ENCODE data around the gene TMC8.
A peak's percentile ranks its signal among the peaks of the same experiment; 100 is the strongest.
"Not testable (repeated sequence)": the region's sequence is repeated elsewhere in the genome, so short reads cannot be mapped to it uniquely, and the experiment has no call there.

The TMC8 gene

DNA sequence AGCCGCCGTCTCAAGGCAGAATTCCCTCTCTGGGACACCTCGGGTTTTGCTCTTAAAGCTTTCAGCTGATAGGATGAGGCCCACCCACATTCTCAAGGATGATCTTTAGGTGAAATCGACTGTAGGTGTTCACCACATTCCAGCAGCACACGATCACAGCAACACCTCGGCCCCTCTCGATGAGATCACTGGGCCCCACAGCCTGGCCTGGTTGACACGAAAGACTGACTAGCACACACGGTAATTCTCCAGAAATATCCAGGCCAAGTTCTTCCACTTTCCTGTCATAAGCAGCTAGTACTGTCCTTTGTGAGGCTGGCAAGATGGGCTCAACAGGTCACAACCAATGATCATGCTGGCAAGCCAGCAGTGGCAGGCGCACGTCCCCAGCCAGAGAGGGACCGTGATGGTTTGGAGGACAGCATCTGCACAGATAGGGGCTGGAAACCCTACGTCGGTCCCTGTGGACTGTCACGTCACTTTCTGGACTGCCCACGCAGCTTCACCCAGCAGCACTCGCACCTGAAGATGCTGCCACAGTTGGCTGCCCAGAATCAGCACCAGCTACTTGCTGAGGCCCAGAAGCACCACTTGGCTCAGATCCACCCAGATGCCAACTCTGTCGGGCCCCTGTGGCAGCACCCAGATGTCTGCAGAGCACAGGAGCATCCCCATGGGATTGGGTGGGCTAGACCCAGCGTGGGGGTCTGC is 19.4 kb upstream of the TMC8 start:
- DNase-seq (ENCODE audit: low spot score): no peak

DNA sequence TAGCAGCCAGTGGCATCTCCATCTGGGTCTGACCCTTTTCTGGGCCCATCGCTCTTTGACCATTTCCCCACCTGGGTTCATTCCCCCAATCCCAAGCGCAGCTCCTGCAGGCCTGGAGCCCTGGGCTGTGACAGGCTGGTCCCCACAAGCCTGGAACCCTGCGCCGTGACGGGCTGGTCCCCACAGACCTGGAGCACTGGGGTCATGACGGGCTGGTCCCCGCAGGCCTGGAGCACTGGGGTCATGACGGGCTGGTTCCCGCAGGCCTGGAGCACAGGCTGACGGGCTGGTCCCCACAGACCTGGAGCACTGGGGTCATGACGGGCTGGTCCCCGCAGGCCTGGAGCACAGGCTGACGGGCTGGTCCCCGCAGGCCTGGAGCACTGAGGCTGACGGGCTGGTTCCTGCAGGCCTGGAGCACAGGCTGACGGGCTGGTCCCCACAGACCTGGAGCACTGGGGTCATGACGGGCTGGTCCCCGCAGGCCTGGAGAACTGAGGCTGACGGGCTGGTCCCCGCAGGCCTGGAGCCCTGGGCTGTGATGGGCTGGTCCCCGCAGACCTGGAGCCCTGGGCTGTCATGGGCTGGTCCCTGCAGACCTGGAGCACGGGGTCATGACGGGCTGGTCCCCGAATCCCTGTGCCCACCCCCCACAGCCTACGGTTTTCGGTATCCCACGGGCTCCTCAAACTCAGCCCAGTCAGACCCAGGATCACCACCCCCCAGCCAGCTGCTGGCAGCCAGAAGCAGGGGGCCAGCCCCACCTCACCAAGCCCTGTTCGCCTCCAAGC is 18.6 kb upstream of the TMC8 start:
- DNase-seq (ENCODE audit: low spot score): no peak

DNA sequence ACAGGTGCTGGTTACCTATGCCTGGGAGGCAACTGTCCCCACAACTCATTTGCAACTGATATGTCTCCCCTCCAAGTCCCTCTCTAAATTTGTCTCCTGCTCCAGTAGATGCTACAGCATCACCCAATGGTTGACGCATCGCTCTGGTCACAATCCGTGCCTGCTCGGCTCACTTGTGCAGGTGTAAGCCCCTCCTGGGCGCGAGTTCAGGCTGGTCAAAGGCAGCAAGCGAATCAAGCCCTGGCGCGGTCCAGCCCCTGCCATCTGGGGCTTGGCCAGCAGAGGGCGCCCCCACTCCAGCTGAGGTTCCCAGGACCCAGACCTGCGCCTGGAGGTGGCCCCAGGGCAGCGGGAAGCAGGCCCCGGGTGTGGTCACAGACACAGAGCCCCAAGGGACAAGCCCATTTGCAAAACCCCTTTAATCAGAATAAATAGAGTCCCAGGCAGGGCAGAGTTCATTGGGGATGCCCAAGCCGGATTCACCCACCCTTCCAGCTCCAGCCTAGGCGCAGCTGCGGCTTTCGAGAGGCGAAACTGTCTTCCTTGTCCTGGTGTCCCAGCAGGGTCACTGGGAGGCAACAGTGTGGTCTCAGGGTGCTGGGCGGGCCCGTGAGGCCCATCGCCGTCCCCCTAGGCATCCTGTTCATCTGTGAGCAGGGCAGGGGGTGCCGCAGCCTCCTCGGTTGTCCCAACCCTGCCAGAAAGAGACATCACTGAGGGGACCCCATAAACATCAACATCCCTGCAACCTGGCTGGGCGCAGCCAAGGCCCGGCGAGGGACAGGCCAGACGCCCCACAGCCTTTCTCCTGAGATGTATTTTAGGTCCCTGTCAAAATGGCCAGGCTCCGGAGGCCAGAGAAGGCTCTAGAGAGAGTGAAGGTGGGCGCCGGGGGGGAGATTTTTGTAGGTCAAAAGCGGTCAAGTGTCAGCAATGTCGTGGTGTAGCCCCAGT is 17.8 kb upstream of the TMC8 start:
- peak; percentile 67 for DNase-seq (ENCODE audit: low spot score)

DNA sequence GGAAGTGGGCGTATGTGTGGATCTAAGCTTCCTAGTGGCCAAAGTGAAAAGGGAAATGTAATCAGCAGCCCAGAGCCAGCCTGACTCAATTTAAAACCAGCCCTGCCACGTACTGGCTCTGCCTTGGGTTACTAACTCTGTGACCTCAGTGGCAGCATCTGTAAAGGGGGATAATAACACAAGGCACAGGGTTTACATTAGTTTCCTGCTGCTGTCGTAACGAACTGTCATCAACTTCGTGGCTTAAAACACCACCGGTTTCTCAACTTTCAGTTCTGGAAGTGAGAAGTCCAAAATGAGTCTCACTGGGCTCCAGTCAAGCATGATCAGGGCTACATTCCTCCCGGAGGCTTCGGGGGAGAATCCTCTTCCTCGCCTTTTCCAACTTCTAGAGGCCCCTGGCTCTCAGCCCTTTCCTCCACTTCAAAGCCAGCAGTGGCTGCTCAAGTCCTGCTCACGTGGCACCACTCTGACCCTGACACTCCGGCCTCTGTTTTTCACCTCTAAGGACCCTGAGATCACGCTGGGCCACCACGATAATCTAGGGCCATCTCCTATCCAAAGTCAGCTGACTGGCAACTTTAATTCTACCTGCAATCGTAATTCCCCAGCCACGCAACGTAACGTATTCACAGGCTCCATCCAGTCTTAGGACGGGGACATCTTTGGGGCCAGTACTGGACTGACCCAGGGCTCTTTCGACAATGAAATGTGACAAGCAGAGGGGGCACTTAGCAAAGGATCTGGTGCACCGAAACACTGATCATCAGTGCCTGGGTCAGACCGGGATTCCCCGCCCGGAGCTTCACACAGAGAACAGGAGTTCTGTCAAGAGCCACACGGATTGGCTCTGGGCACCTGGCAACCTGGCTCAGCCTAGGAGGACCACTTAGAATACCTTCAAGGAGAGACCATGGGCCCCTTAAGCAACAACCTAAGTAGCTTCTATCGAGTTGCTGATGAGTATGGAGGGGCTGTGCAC is 16.5 kb upstream of the TMC8 start:
- DNase-seq (ENCODE audit: low spot score): peak; percentile 21

DNA sequence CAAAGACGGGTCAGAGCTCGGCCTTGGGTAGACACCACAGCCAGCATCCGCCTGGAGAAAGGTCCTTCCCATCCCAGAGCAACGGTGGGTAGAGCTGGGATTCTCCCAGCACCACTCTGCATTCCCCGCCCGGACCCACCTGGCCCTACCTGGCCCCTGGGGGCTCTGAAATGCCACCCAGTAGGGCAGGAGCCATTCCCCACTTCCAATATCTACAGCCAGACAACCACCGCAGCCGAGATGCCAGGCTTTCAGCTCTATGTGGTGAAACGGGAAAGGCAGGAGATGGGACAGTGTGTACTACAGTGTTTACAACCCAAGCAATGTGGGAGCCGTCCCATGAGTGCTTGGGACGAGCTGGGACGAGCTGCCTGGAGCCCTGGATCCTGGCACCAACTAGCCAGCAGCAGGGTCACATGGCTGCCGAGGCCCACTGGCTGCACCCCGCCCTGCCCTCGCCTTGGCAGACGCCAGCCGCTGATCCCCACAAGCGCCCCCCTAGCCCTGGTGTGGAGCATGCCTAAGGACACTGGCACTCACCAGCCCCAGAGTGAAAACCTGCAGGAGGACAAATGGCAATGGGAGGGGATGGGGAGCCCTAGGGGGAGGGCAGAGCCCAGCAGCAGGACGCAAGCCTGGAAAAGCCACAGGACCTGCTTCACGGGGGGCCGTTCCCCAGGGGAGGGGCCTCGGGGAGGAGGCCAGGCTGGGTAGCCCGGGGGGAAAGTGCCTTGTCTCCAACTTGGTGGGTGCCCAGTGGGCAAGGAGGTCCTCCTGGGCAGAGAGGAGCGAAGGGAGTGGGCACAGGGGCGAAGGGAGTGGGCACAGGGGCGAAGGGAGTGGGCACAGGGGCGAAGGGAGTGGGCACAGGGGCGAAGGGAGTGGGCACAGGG is 15.5 kb upstream of the TMC8 start:
- DNase-seq (ENCODE audit: low spot score): no peak

DNA sequence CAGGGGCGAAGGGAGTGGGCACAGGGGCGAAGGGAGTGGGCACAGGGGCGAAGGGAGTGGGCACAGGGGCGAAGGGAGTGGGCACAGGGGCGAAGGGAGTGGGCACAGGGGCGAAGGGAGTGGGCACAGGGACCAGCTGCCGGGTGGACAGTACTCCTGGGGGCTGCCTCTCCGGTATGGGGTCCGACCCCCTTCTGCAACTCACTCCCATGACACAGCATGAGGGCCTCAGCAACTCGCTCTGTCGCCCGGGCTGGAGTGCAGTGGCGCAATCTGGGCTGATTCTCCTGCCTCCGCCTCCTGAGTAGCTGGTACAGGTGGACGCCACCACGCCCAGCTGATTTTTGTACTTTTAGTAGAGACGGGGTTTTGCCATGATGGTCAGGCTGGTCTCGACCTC is 14.8 kb upstream of the TMC8 start:
- DNase-seq (ENCODE audit: low spot score): not testable (repeated sequence)

DNA sequence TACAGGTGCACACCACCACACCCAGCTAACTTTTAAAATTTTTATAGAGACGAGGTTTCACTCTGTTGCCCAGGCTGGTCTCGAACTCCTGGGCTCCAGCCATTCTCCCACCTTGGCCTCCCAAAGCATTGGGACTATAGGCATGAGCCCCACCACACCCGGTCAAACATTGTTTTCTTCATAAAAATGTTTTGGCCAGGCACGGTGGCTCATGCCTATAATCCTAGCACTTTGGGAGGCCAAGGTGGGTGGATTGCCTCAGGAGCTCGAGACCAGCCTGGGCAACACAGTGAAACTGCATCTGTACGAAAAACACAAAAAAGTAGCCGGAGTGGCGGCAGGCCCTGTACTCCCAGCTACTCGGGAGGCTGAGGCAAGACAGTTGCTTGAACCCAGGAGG is 14.2 kb upstream of the TMC8 start:
- no peak for DNase-seq (ENCODE audit: low spot score)

DNA sequence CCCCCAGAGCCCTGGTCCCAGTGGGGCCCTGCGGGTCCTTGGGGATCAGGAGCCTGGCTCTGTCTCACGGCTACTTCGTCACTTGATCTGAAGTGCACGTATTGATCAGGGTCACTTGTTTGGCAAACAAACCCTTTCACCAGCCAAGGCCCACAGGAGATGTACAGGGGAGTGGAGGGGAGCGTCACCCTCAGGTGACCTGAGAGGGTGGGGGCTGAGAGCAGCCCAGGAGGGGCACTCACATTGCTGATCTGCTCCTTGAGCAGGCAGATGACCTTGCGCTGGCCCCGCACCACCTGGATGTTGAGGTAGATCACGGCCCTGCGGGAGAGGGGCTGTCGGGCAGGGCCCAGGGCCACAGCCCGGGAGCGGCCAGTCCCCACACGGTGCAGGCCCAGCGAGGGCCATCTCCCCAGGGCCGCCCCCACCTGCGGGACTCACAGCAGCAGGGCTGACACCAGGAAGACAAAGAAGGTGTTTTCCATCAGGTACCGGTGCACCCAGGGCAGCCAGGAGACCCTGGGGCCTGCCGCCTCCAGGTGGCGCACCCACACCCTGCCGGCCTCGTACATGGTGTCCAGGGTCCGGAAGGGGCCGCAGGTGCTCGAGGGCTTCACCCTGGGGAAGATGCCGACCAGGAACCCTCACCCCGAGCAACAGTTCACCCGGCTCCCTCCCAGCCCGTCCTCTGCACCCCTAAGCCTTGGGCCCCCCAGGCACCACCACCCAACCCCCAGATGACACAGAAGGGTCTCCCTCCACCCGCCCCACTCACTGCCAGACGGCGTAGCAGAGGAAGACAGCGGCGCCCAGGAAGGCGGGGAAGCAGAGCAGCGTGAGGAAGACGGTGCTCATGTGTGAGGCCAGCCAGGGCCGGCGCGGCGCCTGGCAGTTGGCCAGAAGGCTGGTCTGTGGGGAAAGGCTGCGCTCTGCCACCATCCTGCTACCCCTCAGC is 13.3 kb upstream of the TMC8 start:
- DNase-seq (ENCODE audit: low spot score): peak; percentile 31

DNA sequence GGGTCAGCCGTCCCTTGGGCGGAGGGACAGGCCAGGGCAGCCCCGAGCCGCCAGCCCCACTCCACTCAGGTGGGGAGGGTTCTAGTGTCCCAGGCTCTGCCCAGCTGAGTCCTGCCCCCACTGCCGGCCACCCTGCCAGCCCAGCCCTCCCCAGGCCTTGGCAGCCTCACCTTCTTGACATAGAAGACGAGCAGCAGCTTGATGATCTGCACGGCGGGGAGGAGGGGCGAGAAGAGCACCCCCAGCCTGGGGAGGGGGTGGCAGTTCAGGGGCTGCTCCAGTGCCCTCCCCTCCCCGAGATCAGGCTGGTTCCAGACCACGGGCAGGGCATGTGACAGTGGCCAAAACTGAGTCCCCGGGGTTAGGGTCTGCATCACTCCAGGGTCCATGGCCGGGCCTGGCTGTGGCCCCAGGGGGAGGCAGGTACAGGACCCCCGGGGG is 11.8 kb upstream of the TMC8 start:
- no peak for DNase-seq (ENCODE audit: low spot score)

DNA sequence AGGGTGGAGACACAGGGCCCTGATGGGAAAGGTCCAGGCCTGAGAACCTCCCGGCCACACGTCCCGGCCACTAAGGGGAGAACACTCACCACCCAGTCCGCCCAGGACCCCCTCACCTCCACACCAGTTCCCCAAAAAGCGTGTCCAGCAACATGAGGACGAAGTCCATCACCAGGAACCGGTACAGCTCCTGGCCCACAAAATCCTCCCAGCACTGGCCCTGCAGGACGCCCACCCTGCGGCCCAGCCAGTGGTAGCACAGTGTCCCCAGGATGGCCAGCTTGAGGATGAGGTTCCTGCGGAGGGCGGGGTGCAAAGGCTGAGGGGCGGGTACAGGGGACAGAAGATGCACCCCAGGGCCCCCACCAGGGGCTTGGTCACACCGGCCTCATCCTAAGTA is 10.0 kb upstream of the TMC8 start:
- DNase-seq (ENCODE audit: low spot score): no peak

DNA sequence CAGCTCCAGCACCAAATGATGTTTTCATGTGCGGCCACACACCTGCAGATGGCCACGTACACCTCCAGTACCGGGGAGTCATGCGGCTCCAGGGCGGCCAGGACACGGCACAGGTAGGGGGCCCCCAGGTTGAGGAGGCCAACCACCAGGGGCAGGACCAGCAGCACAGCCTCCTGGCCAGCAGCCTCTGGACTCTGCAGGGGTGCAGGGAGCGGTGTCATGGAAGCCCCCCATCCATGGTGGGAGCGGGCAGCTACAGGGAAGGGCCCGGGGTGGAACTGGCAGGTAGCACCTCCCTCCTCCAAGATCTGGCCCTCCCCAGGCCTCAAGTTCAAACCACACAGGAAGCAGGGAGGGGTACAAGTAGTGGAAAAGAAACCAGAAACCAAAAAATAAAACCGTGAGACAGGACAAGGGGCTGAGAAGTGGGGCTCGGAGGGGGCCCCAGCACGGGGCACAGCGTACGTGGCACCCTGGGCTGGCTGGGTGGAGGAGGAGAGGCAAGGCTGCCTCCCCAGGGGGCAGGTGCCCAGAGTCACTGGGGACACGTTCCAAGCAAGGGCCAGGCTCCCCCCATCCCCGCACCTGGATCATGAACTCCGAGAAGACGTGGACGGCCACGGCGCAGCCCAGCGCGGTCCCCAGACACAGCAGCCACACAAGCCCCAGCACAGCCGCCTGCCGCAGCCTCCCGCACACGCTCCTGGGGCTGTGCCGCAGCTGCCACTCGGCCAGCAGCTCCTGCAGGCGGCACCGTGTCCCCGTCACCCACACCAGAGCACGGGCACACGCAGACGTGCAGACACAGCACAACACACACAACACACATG is 9.4 kb upstream of the TMC8 start:
- DNase-seq (ENCODE audit: low spot score): no peak

DNA sequence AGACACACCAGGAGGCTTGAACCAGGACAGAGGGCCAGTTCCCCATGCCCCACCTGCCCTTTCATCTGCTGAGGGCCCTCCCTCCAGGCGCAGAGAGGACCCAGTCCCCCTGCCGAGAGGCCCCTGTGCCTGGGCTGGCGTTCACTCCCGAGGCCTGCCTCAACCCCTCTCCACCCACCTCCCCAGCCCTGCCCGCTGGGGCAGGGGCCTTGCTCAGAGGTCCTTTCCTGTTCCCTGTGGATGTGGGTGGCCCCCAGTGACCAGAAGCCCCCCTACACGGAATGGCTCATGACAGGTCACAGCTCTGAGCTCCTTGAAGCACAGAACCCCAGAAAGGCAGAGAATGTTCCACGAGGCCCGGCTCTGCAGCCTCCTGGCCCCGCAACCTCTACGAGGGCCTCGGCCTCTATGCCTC is 8.8 kb upstream of the TMC8 start:
- no peak for DNase-seq (ENCODE audit: low spot score)

DNA sequence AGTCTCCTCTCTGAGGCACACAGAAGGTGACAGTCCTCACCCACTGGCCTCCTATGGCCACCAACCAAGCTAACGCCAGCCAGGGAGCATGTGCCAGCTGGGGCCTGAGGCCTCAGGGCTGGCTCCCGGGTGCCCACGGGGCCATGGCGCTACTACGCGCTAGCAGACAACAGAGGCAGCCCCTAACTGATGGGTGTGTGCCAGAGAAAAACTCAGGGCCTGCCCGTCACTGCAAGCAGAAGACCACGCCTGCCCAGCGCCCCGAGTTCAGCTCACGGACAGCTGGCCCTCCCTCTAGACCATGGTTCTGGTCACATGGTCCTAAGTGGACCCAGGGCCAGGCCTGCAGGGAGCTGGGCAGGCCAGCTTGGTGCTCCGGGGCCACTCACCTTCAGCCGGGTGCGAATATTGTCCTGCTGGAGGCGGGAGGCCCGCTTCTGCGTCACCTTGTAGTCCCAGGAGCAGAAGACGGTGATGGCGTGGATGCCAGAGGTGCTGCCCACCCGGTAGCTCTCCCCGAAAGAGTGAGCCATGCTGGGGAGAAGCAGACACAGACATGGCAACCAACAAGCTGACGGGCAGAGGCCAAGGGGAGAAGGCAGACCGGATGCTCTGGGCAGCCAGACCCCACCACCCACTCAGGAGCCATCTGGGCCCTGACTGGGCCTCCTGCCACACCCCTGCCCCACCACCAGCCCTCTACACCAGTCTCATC is 8.2 kb upstream of the TMC8 start:
- no peak for DNase-seq (ENCODE audit: low spot score)

DNA sequence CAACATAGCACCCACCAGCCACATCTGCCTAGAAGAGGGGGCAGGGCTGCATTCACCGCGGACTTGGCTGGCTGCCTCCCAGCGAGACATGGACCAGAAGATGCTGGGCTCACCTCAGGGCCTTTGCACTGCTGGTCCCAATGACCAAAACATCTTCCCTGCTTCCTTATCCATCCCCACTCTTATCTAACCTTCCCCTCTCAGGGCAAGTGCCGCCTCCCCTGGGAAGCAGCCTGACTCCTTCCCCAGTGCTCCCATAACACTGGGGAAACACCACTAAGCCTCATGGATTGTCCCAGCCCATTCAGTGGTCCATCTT is 7.7 kb upstream of the TMC8 start:
- no peak for DNase-seq (ENCODE audit: low spot score)

DNA sequence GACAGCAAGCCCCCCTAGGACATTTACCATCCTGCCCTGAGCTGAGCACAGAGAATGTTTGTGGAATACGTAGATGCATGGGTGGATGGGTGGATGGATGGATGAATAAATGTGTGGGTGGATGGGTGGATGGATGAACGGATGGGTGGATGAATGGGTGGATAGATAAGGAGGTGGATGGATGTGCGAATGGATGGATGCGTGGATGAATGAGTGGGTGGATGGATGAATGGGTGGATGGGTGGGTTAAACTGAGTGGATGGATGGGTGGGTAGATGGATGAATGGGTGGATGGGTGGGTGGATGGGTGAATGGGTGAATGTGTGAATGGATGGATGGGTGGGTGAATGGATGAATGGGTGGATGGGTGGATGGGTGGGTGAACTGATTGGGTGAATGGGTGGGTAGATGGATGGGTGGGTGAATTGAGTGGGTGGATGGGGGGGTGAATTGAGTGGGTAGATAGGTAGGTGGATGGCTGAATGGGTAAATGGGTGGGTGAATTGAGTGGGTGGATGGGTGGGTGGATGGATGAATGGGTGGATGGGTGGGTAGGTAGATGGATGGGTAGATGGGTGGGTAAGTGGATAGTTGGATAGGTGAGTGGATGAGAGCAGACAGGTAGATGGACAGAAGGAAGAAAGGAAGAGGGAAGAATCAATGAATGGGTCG is 7.2 kb upstream of the TMC8 start:
- DNase-seq (ENCODE audit: low spot score): no peak

DNA sequence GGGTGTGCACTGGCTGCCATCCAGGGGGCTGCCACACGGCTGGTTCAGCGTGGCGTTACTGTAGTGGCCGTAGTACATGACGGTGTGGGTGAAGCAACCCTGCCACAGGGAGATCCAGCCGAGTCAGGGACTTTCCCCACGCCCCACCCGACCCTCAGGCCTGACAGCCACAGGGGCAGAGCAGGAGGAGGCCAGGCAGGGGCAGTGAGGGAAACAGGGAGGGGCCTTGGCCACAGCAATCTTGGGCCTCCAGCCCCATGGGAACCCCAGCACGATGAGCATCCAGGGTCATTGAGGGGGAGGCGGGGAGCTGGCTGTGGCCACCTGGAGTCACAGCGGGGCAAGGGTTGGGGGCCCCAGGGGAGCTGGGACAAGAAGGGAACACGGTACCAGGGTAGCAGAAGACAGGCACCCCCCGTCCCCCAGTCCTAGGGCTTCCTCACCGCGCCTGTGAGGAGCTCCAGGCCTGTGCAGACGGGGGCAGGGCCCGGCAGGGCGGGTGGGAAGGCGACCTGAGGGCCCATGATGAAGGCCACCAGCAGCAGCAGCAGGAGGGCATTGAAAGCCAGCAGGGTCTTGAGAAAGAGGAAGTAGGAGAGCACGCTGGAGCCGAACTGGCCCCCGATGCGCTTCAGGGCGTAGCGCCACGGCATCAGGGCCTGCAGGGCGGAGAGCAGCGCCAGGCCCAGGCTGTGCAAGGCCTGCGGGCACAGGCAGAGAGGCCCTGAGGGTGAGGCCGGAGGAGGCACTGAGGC is 6.3 kb upstream of the TMC8 start:
- no peak for DNase-seq (ENCODE audit: low spot score)

DNA sequence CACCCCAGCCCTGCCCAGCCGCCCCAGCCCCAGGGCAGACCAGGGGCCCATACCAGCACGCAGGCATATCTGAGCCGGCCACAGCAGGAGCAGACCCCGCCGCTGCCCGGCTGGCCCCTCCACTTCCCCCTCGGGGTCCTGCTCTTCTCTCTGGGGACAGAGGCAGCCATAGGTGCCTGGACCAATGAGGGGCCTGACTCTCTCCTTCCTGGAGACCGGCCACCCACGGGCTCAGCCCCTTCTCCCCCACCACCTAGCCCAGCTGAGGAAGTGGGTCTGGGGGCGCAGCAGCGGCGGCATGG is 5.8 kb upstream of the TMC8 start:
- no peak for DNase-seq (ENCODE audit: low spot score)
